Tibial artery (tissue), 4 donors: ENCODE results near the gene REV1.

ENCODE experiments used
- DNase-seq, 2 donors: peaks; one replicate each; pipeline ENCODE4 v3.0.0-alpha.2; 2019
- H3K27ac ChIP-seq, 2 donors: fragments of 200-600 bp; sonication (generic) in 1 of 2; 1 replicate in 1 of 2; 2 replicates in 1 of 2; pipeline ENCODE4 v1.5.1; 2018 to 2019; ENCODE audit warnings: mild to moderate bottlenecking in 1 of 2
- H3K27me3 ChIP-seq, 2 donors: fragments of 200-600 bp; sonication (generic) in 1 of 2; one replicate each; pipeline versions ENCODE4 v1.5.1 to v1.6.0; 2016 to 2019
- H3K36me3 ChIP-seq, 3 donors: fragments of 200-600 bp; sonication (generic) in 2 of 3; one replicate each; pipeline ENCODE4 v1.5.1; 2016 to 2019; ENCODE audit warnings: mild to moderate bottlenecking in 2 of 3
- H3K4me1 ChIP-seq, 4 donors: fragments of 200-600 bp; sonication (generic) in 2 of 4; 1 replicate in 3 of 4; 2 replicates in 1 of 4; pipeline ENCODE4 v1.5.1; 2016 to 2019
- H3K4me3 ChIP-seq, 2 donors: fragments of 200-600 bp; sonication (generic) in 1 of 2; 1 replicate in 1 of 2; 2 replicates in 1 of 2; pipeline ENCODE4 v1.5.1; 2018 to 2019; ENCODE audit warnings: mild to moderate bottlenecking in 2 of 2
- H3K9me3 ChIP-seq, 3 donors: fragments of 200-600 bp; sonication (generic) in 1 of 3; one replicate each; pipeline ENCODE4 v1.5.1; 2016 to 2019
- intact Hi-C: fragments of 100-400 bp; cut with DNase I; formaldehyde crosslinking; loops from one replicate; pipeline ENCODE4 v1.15.0; 2023; ENCODE audit warnings: low total_unique reads
- TF ChIP-seq, protein P1 (sequence below), 2 experiments: fragments of 200-600 bp in 1 of 2; fragments of 450-650 bp in 1 of 2; IDR thresholded peaks; one replicate each; pipeline ENCODE4 v1.5.1; 2017 to 2019; ENCODE audit warnings: antibody characterized with exemption in 2 of 2, mild to moderate bottlenecking in 1 of 2, moderate library complexity in 1 of 2

REV1 gene

DNA sequence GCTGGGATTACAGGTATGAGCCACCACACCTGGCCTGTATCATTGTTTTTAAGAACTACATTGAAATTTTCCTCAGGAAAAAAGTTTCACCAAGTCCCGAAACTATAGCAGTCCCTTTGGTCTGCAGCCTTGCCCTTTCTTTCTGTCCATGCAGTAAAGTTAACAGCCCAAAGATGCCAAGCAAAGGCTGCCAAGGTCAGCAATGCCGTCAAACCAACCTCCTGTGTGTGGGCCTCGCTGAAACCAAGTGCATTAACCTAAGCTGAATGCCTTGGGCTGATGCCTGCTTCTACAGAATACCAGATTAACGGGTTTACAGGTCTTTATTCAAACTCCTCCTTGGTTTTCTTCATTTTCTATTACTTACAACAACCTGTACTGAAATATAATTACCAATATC, 79.5 kb downstream of the REV1 start:
- no peak for DNase-seq
- H3K4me1 ChIP-seq: no peaks in the 10 kb centered on the region
- peaks cover 28 to 69% (median 55%) of the 10 kb centered on the region in 3 donors for H3K36me3 ChIP-seq
- H3K27ac ChIP-seq: no peak overlapping the region
- intact Hi-C loops: no loop called here
- no peaks in the 10 kb centered on the region for H3K9me3 ChIP-seq
- TF ChIP-seq, protein P1, sequence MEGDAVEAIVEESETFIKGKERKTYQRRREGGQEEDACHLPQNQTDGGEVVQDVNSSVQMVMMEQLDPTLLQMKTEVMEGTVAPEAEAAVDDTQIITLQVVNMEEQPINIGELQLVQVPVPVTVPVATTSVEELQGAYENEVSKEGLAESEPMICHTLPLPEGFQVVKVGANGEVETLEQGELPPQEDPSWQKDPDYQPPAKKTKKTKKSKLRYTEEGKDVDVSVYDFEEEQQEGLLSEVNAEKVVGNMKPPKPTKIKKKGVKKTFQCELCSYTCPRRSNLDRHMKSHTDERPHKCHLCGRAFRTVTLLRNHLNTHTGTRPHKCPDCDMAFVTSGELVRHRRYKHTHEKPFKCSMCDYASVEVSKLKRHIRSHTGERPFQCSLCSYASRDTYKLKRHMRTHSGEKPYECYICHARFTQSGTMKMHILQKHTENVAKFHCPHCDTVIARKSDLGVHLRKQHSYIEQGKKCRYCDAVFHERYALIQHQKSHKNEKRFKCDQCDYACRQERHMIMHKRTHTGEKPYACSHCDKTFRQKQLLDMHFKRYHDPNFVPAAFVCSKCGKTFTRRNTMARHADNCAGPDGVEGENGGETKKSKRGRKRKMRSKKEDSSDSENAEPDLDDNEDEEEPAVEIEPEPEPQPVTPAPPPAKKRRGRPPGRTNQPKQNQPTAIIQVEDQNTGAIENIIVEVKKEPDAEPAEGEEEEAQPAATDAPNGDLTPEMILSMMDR (IDR thresholded peaks at IDR 0.05): no peak
- no peaks in the 10 kb centered on the region for H3K27me3 ChIP-seq
- no peak overlapping the region for H3K4me3 ChIP-seq

DNA sequence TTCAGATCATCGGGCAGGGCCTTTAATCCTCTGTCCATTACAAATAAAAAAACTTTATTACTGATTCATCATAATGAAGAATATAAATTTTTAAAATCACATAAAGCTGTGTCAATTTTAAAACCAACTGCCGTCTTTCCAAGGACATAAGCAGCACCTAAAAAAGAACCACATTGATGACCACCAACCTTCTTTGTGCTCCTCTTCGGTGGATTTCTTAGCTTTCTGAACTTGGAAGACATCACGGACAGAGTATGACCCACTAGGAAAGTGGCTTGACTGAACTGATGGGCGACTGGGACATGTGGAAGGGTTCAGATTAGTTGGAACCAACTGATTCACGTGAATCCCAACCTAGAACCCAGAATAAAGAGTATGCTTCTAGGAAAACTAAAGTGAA, 83.7 kb downstream of the REV1 start:
- Histone ChIP-seq H3K4me1 (no peaks in the 10 kb centered on the region), H3K4me3 (no peak overlapping the region), H3K9me3 (no peaks in the 10 kb centered on the region), H3K27ac (no peak overlapping the region), H3K27me3 (no peaks in the 10 kb centered on the region), H3K36me3 (peaks cover 49 to 80% (median 77%) of the 10 kb centered on the region in 3 donors)
- intact Hi-C loops: no loop called here
- no peak for DNase-seq
- TF ChIP-seq, protein P1 (IDR thresholded peaks at IDR 0.05): no peak

DNA sequence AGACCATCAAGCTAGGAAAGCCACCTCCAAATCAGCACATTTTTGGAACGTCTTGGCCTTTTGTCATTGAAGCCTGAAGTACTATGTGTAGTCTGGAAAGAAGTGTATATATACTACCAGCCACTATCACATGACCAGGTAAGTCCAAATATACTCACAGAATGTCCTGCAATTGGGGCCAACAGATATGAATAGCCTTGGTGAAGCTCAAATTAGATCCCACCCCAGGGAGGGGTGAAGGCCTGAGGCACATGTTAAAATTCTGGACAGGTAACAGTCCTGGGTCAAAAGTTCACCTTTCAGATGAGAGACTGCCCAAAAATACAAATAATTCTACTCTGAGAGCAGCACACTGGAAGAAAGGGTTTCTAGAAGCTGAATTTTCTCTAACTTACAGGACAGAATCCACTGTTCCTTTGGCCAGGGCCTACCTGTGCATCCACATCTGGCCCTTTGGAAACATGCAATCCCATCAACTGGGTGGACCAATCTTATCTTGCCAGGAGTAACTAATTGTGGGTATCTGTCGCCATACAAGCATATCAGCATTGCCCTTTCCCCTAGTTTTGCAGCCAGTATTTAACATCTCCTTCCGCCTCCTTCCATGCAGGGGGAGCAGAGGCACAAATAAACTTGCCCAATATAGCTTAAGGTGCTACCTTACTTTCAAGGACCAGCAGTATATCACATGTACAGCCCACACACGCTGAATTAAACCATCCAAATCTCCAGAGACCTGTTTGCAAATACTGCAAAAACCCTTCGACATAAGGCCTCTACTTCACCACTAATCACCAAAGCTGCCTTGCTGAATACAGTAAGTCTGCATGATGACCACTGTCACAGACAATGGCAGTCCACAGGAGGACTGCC, 84.8 kb downstream of the REV1 start:
- no peak overlapping the region for H3K27ac ChIP-seq
- H3K36me3 ChIP-seq: peaks cover 53 to 80% (median 76%) of the 10 kb centered on the region in 3 donors
- intact Hi-C loops: loop anchor here (5.0 kb wide), 1 partner anchor 38 kb away; no protein-coding TSS in a partner anchor

DNA sequence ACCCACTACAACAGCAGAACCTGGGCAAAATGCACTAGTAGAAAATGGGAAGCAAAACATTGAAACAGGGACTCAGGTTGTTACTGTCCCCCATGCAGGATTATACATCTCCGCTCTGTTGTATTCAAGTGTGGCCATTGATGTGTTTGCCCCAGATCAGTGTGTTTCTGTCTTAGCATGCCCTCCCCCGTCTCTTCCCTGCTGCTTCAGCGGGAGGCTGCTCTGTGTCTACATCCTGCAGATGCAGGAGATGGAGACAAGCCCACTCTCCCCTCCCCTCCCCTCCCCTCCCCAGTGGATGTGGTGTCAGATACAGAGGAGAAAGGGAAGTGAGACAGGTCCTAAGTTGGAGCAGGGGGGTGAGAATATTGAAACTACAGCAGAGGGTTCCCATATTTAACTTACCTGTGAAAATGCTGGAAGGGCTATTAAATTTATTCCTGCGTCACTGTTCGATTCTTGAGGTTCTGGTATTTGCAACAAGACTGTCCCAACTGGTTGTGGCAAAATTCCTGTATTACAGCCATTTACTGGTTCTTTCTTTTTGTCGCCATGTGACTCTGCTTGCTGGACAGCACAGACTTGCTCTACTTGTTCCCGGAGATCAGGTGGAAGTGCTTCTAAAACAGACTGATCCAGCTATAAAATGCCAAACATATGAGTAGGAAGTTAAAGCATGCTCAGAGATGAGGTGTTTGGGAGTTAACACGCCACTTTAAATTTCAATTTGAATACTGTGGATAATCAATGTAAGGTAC, 85.6 kb downstream of the REV1 start:
- Histone ChIP-seq H3K4me3 (no peak overlapping the region), H3K4me1 (no peaks in the 10 kb centered on the region), H3K36me3 (peaks cover 57 to 81% (median 76%) of the 10 kb centered on the region in 3 donors), H3K27ac (no peak overlapping the region), H3K27me3 (no peaks in the 10 kb centered on the region), H3K9me3 (no peaks in the 10 kb centered on the region)
- intact Hi-C loops: loop anchor here (5.0 kb wide), 1 partner anchor 37 kb away; no protein-coding TSS in a partner anchor
- TF ChIP-seq, protein P1 (IDR thresholded peaks at IDR 0.05): no peak
- DNase-seq: no peak

More for the DNA sequence above, 84.8 kb downstream of the REV1 start:
- H3K4me3 ChIP-seq: no peak overlapping the region
- TF ChIP-seq, protein P1 (IDR thresholded peaks at IDR 0.05): no peak
- no peaks in the 10 kb centered on the region for H3K4me1 ChIP-seq
- no peak for DNase-seq
- no peaks in the 10 kb centered on the region for H3K9me3 ChIP-seq
- H3K27me3 ChIP-seq: no peaks in the 10 kb centered on the region

DNA sequence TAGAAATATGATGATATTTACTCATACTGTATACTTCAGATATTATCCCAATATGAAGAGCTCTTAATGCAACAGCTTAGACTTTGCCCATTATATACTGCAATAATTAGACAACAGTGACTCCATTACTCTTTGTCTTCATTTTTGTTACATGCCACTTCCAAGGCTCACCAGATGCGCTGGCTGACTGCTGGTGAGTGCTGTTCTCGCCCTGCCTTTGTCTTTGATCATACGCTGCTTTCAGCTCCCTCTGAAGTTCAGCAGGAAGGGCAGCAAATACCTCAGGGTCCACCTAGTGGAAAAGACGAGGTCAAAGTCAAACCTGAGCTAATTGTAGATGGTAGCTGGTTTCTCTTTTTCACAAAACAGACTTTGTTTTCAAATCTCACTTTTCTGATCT, 86.3 kb downstream of the REV1 start:
- TF ChIP-seq, protein P1 (IDR thresholded peaks at IDR 0.05): no peak
- Histone ChIP-seq H3K4me1 (no peaks in the 10 kb centered on the region), H3K9me3 (no peaks in the 10 kb centered on the region), H3K4me3 (no peak overlapping the region), H3K27me3 (no peaks in the 10 kb centered on the region), H3K36me3 (peaks cover 60 to 88% (median 78%) of the 10 kb centered on the region in 3 donors), H3K27ac (no peak overlapping the region)
- intact Hi-C loops: loop anchor here (5.0 kb wide), 1 partner anchor 36 kb away; no protein-coding TSS in a partner anchor
- DNase-seq: no peak
